GM12878 (cell line): ENCODE data around the gene SEMA6C. TPM values are rescaled to one million over a fixed set of nuclear protein-coding genes. Genes with fewer than 3 reads are reported as not detected.

Experiments used
- ATAC-seq: fragments of 200-7000 bp; cut with Tn5 transposase; 3 replicates; pipeline ENCODE4 v1.9.1; 2020; ENCODE audit warnings: mild to moderate bottlenecking, moderate library complexity
- BruUV-seq: library from RNA; stranded (reverse); fragments of 400-500 nt; replicated peaks from 2 replicates; lab custom pipeline; 2021; lab: Mats Ljungman, UMichigan
- CTCF ChIA-PET: fragments of 300-600 bp; sonication (Branson Sonifier 250); formaldehyde crosslinking; extraction: SDS; loops from one replicate; lab custom pipeline; 2021; ENCODE audit warnings: inconsistent platforms; lab: Yijun Ruan, JAX
- POLR2A ChIA-PET: fragments of 350-600 bp; formaldehyde crosslinking; extraction: SDS; loops from one replicate; lab custom pipeline; 2021; ENCODE audit warnings: inconsistent platforms; lab: Charles Lee
- RAD21 ChIA-PET: fragments of 300-600 bp; sonication (Branson Sonifier 250); formaldehyde crosslinking; loops from one replicate; lab custom pipeline; 2023; ENCODE audit warnings: antibody characterized with exemption; ENCODE audit not compliant: unreplicated experiment; lab: Charles Lee
- SMC1A ChIA-PET: fragments of 300-600 bp; sonication (Branson Sonifier 250); formaldehyde crosslinking; loops from one replicate; lab custom pipeline; 2023; ENCODE audit not compliant: unreplicated experiment, uncharacterized antibody; lab: Charles Lee
- DNase-seq: peaks from one replicate; pipeline ENCODE4 v3.0.0-alpha.2; 2011; ENCODE audit warnings: low read depth, low spot score
- FAIRE-seq: peaks from 3 replicates; lab custom pipeline; 2011; peaks lifted over from hg19 to GRCh38; lab: Jason Lieb, UNC
- H2AFZ ChIP-seq: 2 replicates; pipeline ENCODE4 v1.6.0; 2011; ENCODE audit warnings: low read depth, low read length, control low read depth; ENCODE audit not compliant: control insufficient read depth
- H3K27ac ChIP-seq: 2 replicates; pipeline ENCODE4 v1.5.1; 2011; ENCODE audit warnings: control low read depth; ENCODE audit not compliant: control insufficient read depth, insufficient read depth
- H3K27me3 ChIP-seq, 2 experiments: replicated peaks in 1 of 2; 2 replicates each; pipeline versions ENCODE4 v1.6.0 to v1.6.1; 2011; ENCODE audit warnings: low read length in 1 of 2; ENCODE audit not compliant: control insufficient read depth in 2 of 2, insufficient read depth in 2 of 2
- H3K36me3 ChIP-seq, 2 experiments: 2 replicates each; pipeline ENCODE4 v1.5.1; 2011; ENCODE audit warnings: low read length in 1 of 2; ENCODE audit not compliant: control insufficient read depth in 2 of 2, insufficient read depth in 2 of 2
- H3K4me1 ChIP-seq: 2 replicates; pipeline ENCODE4 v1.6.1; 2011; ENCODE audit warnings: mild to moderate bottlenecking, low read length, moderate library complexity, mixed read lengths; ENCODE audit not compliant: control insufficient read depth, insufficient read depth
- H3K4me2 ChIP-seq: 2 replicates; pipeline ENCODE4 v1.6.0; 2011; ENCODE audit warnings: control low read depth; ENCODE audit not compliant: control insufficient read depth, insufficient read depth
- H3K4me3 ChIP-seq: fragments of 200-600 bp; sonication (generic); 2 replicates; pipeline ENCODE4 v1.5.1; 2016
- H3K79me2 ChIP-seq: 2 replicates; pipeline ENCODE4 v1.6.0; 2011; ENCODE audit warnings: low read length; ENCODE audit not compliant: control insufficient read depth, insufficient read depth
- H3K9ac ChIP-seq: 2 replicates; pipeline ENCODE4 v1.8.0; 2011; ENCODE audit warnings: low read length, control low read depth, mixed read lengths; ENCODE audit not compliant: control insufficient read depth, insufficient read depth
- H3K9me3 ChIP-seq: replicated peaks from 3 replicates; pipeline ENCODE4 v1.5.1; 2011; ENCODE audit warnings: mild to moderate bottlenecking, low read length; ENCODE audit not compliant: control insufficient read depth, insufficient read depth
- H4K20me1 ChIP-seq: 2 replicates; pipeline ENCODE4 v1.6.0; 2011; ENCODE audit not compliant: control insufficient read depth, insufficient read depth
- BMI1 ChIP-seq: fragments of 450-650 bp; IDR thresholded peaks from 2 replicates; pipeline ENCODE4 v1.6.1; 2016; ENCODE audit warnings: mild to moderate bottlenecking, moderate library complexity, borderline replicate concordance
- NR2F1 ChIP-seq: fragments of 450-650 bp; conservative IDR thresholded peaks from 2 replicates; pipeline ENCODE4 v1.6.1; 2017; ENCODE audit warnings: mild to moderate bottlenecking
- RAD21 ChIP-seq: IDR thresholded peaks from 2 replicates; pipeline ENCODE4 v1.6.1; 2011; ENCODE audit warnings: mild to moderate bottlenecking, low read depth, low read length, moderate library complexity; ENCODE audit not compliant: insufficient read depth
- TCF7 ChIP-seq: IDR thresholded peaks from 2 replicates; pipeline ENCODE4 v1.6.1; 2014; ENCODE audit warnings: antibody characterized with exemption, borderline replicate concordance
- WGBS: methylation state at CpG from one replicate; pipeline ENCODE4 v1.1.6; 2016; ENCODE audit warnings: low lambda C conversion rate; ENCODE audit not compliant: insufficient replicate concordance, insufficient coverage; ENCODE audit errors: missing lambda C conversion rate; 5-methylcytosine and 5-hydroxymethylcytosine counted together
- in situ Hi-C: fragments of 300-500 bp; cut with MboI; formaldehyde crosslinking; loops from 9 replicates; pipeline ENCODE4 v1.14.3; 2018; ENCODE audit warnings: mixed read lengths
- intact Hi-C: fragments of 100-400 bp; cut with micrococcal nuclease; formaldehyde crosslinking; loops from one replicate; pipeline ENCODE4 v1.14.2; 2022; ENCODE audit not compliant: unreplicated experiment
- polyA plus RNA-seq, 11 experiments: library from polyadenylated mRNA; depleted of rRNA in 4 of 11; unstranded in 6 of 11; stranded (reverse) in 5 of 11; fragments of >200 nt; fragmentation: Nextera tagmentation in 4 of 11; fragmentation: Illumina TruSeq in 1 of 11; extraction: Ambion mirVana in 4 of 11; extraction: Trizol in 1 of 11; gene quantifications; 1 replicate in 1 of 11; 2 replicates in 10 of 11; pipeline versions ENCODE4 v1.2.1 to v1.2.3, GENCODE V29; 2011 to 2016; ENCODE audit warnings: inconsistent platforms in 2 of 11, missing spikeins in 2 of 11, low read depth in 1 of 11
- total RNA-seq, 4 experiments: library from RNA; depleted of rRNA in 3 of 4; stranded (reverse); fragments of >200 nt in 3 of 4; fragmentation: Illumina TruSeq in 1 of 4; extraction: Trizol in 1 of 4; gene quantifications; 2 replicates each; pipeline versions ENCODE4 v1.2.1 to v1.2.3, GENCODE V29; 2013 to 2021
- TF ChIP-seq, protein P1 (sequence below): fragments of 450-650 bp; IDR thresholded peaks from 2 replicates; pipeline ENCODE4 v1.6.1; 2018; ENCODE audit warnings: mild to moderate bottlenecking, low read depth, moderate library complexity; ENCODE audit not compliant: partially characterized antibody

Gene SEMA6C
- total and polyA plus RNA-seq, 10 of the 15 experiments (the other 5 are each of a cell fraction or from before 2014, with no cell fraction given), result 0.13 to 2.2 (median 0.29) TPM; not detected in 1

DNA sequence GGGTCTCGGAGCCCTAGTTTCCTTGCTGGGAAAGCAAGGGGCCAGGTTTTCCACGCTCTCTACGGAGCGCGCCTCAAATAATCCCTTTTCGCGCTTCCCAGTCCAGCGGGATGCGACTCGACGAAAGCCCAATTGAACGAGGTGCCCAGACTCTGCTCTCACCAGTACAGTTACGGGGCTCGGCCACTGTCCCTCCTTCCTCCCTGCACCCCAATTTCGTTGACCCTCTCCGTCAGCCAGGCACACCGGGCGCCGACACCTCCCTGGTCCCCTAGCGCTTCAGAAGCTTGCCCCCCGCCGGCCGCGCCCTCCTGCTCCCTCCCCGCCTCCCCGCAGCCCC lies 389 bp downstream of the SEMA6C start:
- peak; percentile 43; the same call in 1 of the 2 replicates for TF ChIP-seq BMI1
- TF ChIP-seq NR2F1, result no peak
- TF ChIP-seq TCF7, result no peak
- no peak for TF ChIP-seq RAD21
- TF ChIP-seq, protein P1, sequence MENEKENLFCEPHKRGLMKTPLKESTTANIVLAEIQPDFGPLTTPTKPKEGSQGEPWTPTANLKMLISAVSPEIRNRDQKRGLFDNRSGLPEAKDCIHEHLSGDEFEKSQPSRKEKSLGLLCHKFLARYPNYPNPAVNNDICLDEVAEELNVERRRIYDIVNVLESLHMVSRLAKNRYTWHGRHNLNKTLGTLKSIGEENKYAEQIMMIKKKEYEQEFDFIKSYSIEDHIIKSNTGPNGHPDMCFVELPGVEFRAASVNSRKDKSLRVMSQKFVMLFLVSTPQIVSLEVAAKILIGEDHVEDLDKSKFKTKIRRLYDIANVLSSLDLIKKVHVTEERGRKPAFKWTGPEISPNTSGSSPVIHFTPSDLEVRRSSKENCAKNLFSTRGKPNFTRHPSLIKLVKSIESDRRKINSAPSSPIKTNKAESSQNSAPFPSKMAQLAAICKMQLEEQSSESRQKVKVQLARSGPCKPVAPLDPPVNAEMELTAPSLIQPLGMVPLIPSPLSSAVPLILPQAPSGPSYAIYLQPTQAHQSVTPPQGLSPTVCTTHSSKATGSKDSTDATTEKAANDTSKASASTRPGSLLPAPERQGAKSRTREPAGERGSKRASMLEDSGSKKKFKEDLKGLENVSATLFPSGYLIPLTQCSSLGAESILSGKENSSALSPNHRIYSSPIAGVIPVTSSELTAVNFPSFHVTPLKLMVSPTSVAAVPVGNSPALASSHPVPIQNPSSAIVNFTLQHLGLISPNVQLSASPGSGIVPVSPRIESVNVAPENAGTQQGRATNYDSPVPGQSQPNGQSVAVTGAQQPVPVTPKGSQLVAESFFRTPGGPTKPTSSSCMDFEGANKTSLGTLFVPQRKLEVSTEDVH, result no peak
- Histone ChIP-seq H3K27me3 (peaks cover 0 to 8% of the 10 kb centered on the region in 2 experiments), H3K9ac (peak overlapping the region; percentile 54; the same call in 1 of the 2 replicates), H3K36me3 (no peaks in the 10 kb centered on the region), H3K9me3 (no peaks in the 10 kb centered on the region), H3K4me2 (peak overlapping the region; percentile 99), H3K4me3 (peak overlapping the region; percentile 83), H3K27ac (no peak overlapping the region), H3K4me1 (no peaks in the 10 kb centered on the region; the same call in 1 of the 2 replicates), H4K20me1 (no peaks in the 10 kb centered on the region; the same call in 1 of the 2 replicates), H2AFZ (peak overlapping the region; percentile 94), H3K79me2 (no peaks in the 10 kb centered on the region)
- FAIRE-seq, result no peak
- ChIA-PET SMC1A (no interaction called here), POLR2A (no interaction called here), RAD21 (interaction anchor here (0.9 kb wide), 1 partner anchor 11 kb away, joined by 3 read pairs; the partner anchor contains the start of gene TNFAIP8L2), CTCF (interaction anchor here (1.2 kb wide), 1 partner anchor 46 kb away, joined by 5 read pairs; no protein-coding TSS in a partner anchor)
- no TSS peak for BruUV-seq
- in situ Hi-C loops (no loop called here), intact Hi-C loops (no loop called here)
- WGBS, result 12% methylated on average over 20 of the region's 26 CpGs
- ATAC-seq, result peak; percentile 3; the same call in 2 of the 3 replicates
- DNase-seq, result no peak
